Right lobe of liver (tissue), 4 donors: Measurements from ENCODE around the gene FTSJ1.

Experiments
- POLR2A ChIP-seq: fragments of 450-650 bp; IDR thresholded peaks from one replicate; pipeline ENCODE4 v1.6.1; 2017; ENCODE audit warnings: antibody characterized with exemption, mild to moderate bottlenecking
- TF ChIP-seq, protein P1 (sequence below), 4 donors: fragments of 200-600 bp in 3 of 4; fragments of 450-650 bp in 1 of 4; IDR thresholded peaks; one replicate each; pipeline versions ENCODE4 v1.5.1 to v1.8.0; 2016 to 2022; ENCODE audit warnings: antibody characterized with exemption in 4 of 4, mild to moderate bottlenecking in 2 of 4
- donor health status: DM: no; HTN: no; CAD: no.
- donor health status: DM: no; HTN: no; CAD: no.
- donor health status: DM: no; HTN: yes; CAD: no.

GRCh38 chrX:48509619-48510018 is 33.6 kb downstream of the FTSJ1 start:
- TF ChIP-seq, protein P1, sequence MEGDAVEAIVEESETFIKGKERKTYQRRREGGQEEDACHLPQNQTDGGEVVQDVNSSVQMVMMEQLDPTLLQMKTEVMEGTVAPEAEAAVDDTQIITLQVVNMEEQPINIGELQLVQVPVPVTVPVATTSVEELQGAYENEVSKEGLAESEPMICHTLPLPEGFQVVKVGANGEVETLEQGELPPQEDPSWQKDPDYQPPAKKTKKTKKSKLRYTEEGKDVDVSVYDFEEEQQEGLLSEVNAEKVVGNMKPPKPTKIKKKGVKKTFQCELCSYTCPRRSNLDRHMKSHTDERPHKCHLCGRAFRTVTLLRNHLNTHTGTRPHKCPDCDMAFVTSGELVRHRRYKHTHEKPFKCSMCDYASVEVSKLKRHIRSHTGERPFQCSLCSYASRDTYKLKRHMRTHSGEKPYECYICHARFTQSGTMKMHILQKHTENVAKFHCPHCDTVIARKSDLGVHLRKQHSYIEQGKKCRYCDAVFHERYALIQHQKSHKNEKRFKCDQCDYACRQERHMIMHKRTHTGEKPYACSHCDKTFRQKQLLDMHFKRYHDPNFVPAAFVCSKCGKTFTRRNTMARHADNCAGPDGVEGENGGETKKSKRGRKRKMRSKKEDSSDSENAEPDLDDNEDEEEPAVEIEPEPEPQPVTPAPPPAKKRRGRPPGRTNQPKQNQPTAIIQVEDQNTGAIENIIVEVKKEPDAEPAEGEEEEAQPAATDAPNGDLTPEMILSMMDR (IDR thresholded peaks at IDR 0.05): no peak
- TF ChIP-seq POLR2A: no peak
